Naive thymus-derived CD4-positive, alpha-beta T cell (primary cell): ENCODE measurements around the gene NPIPB4. TPM values are rescaled to one million over a fixed set of nuclear protein-coding genes. Genes with fewer than 3 reads are reported as not detected.
"Not testable (repeated sequence)": the region's sequence is repeated elsewhere in the genome, so short reads cannot be mapped to it uniquely, and the experiment has no call there.

Source experiments
- ATAC-seq: fragments of 150-1000 bp; cut with Tn5 transposase; 2 replicates; pipeline ENCODE4 v1.10.0; 2021; ENCODE audit warnings: mild to moderate bottlenecking, moderate library complexity
- CTCF ChIA-PET: fragments of 350-600 bp; sonication (Branson Sonifier 250); formaldehyde crosslinking; loops from one replicate; lab custom pipeline; 2021; ENCODE audit warnings: antibody characterized with exemption; lab: Charles Lee
- POLR2A ChIA-PET: fragments of 350-600 bp; sonication (Branson Sonifier 250); formaldehyde crosslinking; loops from one replicate; lab custom pipeline; 2021; ENCODE audit warnings: antibody characterized with exemption, inconsistent platforms; lab: Charles Lee
- DNase-seq, 9 donors: peaks; one replicate each; pipeline versions ENCODE4 v3.0.0 to v3.0.0-alpha.2; 2020 to 2022; ENCODE audit warnings: mixed read lengths in 1 of 9
- H3K27ac ChIP-seq: one replicate; pipeline ENCODE4 v1.7.0; 2013; ENCODE audit warnings: mild to moderate bottlenecking, low read depth, low read length, moderate library complexity
- H3K27me3 ChIP-seq, 2 donors: one replicate each; pipeline ENCODE4 v1.7.0; 2013; ENCODE audit warnings: low read length in 2 of 2, mild to moderate bottlenecking in 2 of 2, moderate library complexity in 2 of 2; ENCODE audit not compliant: control insufficient read depth in 2 of 2, insufficient read depth in 2 of 2
- H3K36me3 ChIP-seq, 3 experiments: 1 replicate in 2 of 3; 2 replicates in 1 of 3; pipeline ENCODE4 v1.7.0; 2013; ENCODE audit warnings: low read length in 3 of 3, mild to moderate bottlenecking in 3 of 3, moderate library complexity in 1 of 3; ENCODE audit not compliant: insufficient read depth in 3 of 3, control insufficient read depth in 2 of 3
- H3K4me1 ChIP-seq, 2 donors: one replicate each; pipeline ENCODE4 v1.7.0; 2013; ENCODE audit warnings: low read length in 2 of 2, mild to moderate bottlenecking in 2 of 2, moderate library complexity in 1 of 2; ENCODE audit not compliant: control insufficient read depth in 2 of 2, insufficient read depth in 2 of 2
- H3K4me3 ChIP-seq: 2 replicates; pipeline ENCODE4 v1.7.0; 2013; ENCODE audit warnings: mild to moderate bottlenecking, low read length
- H3K9me3 ChIP-seq, 3 experiments: 1 replicate in 2 of 3; 2 replicates in 1 of 3; pipeline ENCODE4 v1.7.0; 2013; ENCODE audit warnings: low read length in 3 of 3; ENCODE audit not compliant: control insufficient read depth in 2 of 3
- H3K27ac Mint-ChIP-seq, 9 donors: one replicate each; pipeline ENCODE4 v1.8.0; 2020 to 2022; ENCODE audit warnings: mixed read lengths in 9 of 9, mild to moderate bottlenecking in 8 of 9, moderate library complexity in 5 of 9, inconsistent platforms in 2 of 9
- H3K27me3 Mint-ChIP-seq, 5 donors: one replicate each; pipeline ENCODE4 v1.8.0; 2021 to 2022; ENCODE audit warnings: mixed read lengths in 5 of 5, mild to moderate bottlenecking in 1 of 5
- H3K36me3 Mint-ChIP-seq, 5 donors: one replicate each; pipeline ENCODE4 v1.8.0; 2020 to 2022; ENCODE audit warnings: mixed read lengths in 5 of 5, mild to moderate bottlenecking in 3 of 5, inconsistent platforms in 1 of 5
- H3K4me1 Mint-ChIP-seq, 7 donors: one replicate each; pipeline ENCODE4 v1.8.0; 2020 to 2022; ENCODE audit warnings: mixed read lengths in 7 of 7, mild to moderate bottlenecking in 3 of 7, inconsistent platforms in 1 of 7
- H3K4me3 Mint-ChIP-seq, 10 donors: one replicate each; pipeline ENCODE4 v1.8.0; 2020 to 2022; ENCODE audit warnings: mild to moderate bottlenecking in 10 of 10, mixed read lengths in 10 of 10, moderate library complexity in 6 of 10, inconsistent platforms in 2 of 10
- H3K9me3 Mint-ChIP-seq, 11 donors: one replicate each; pipeline ENCODE4 v1.8.0; 2020 to 2022; ENCODE audit warnings: mixed read lengths in 11 of 11, mild to moderate bottlenecking in 4 of 11, inconsistent platforms in 1 of 11, moderate library complexity in 1 of 11
- intact Hi-C, 2 donors: fragments of 100-400 bp; cut with micrococcal nuclease; formaldehyde crosslinking; loops; one replicate each; pipeline ENCODE4 v1.15.1; 2023
- polyA plus RNA-seq, 2 donors: library from polyadenylated mRNA; unstranded; fragments of 300-500 nt; fragmentation: Illumina TruSeq; gene quantifications; one replicate each; pipeline ENCODE4 v1.2.3, GENCODE V29; 2021
- total RNA-seq, 6 experiments: library from RNA in 5 of 6; stranded (reverse) in 5 of 6; gene quantifications; 1 replicate in 5 of 6; 2 replicates in 1 of 6; pipeline ENCODE4 v1.2.3 and lab custom pipeline; 2021 to 2026

NPIPB4 gene
- total and polyA plus RNA-seq, 7 experiments from 2014 or later = 5.1 to 409 (median 227) TPM

GRCh38 chr16:21793310-21793709 is 64.2 kb downstream of the NPIPB4 start:
- H3K27ac Mint-ChIP-seq, H3K36me3 Mint-ChIP-seq, POLR2A ChIA-PET: not testable (repeated sequence)

GRCh38 chr16:21790506-21790905 is 67.0 kb downstream of the NPIPB4 start:
- H3K27me3 ChIP-seq, H3K4me3 ChIP-seq, H3K4me1 Mint-ChIP-seq, H3K27ac Mint-ChIP-seq, H3K27ac ChIP-seq, H3K4me3 Mint-ChIP-seq, intact Hi-C loops, CTCF ChIA-PET, POLR2A ChIA-PET, H3K36me3 Mint-ChIP-seq, H3K9me3 Mint-ChIP-seq, H3K27me3 Mint-ChIP-seq, H3K9me3 ChIP-seq, H3K36me3 ChIP-seq, H3K4me1 ChIP-seq, DNase-seq: not testable (repeated sequence)
- ATAC-seq = peak; percentile 82

More at GRCh38 chr16:21793310-21793709, 64.2 kb downstream of the NPIPB4 start:
- DNase-seq, H3K27me3 Mint-ChIP-seq, H3K9me3 ChIP-seq, H3K4me3 ChIP-seq, H3K4me3 Mint-ChIP-seq, H3K36me3 ChIP-seq, CTCF ChIA-PET, H3K4me1 ChIP-seq, H3K9me3 Mint-ChIP-seq, intact Hi-C loops, H3K4me1 Mint-ChIP-seq, H3K27me3 ChIP-seq, H3K27ac ChIP-seq: not testable (repeated sequence)
- peak; percentile 59 for ATAC-seq

Other genes starting within 250 kb of the NPIPB4 start
- gene IGSF6, start 205.1 kb downstream of the NPIPB4 start, total RNA-seq = 10 to 100 TPM in 1 of 5 experiments, 1 to 10 TPM in 3, under 1 TPM in 1; 0.94 to 25.7 (median 2.7) TPM
- under 1 TPM; 0.33 to 0.41 TPM for gene IGSF6, start 205.1 kb downstream of the NPIPB4 start, polyA plus RNA-seq
- gene OTOA, start 193.8 kb downstream of the NPIPB4 start, total RNA-seq = under 1 TPM in 4 of 5 experiments, not detected in 1; 0.07 to 0.17 (median 0.13) TPM
- gene OTOA, start 193.8 kb downstream of the NPIPB4 start, polyA plus RNA-seq = under 1 TPM in 1 of 2 donors, not detected in 1; 0.04 TPM
- gene UQCRC2, start 95.6 kb upstream of the NPIPB4 start, total RNA-seq = 100 to 1,000 TPM; 158 to 227 (median 180) TPM
- gene UQCRC2, start 95.6 kb upstream of the NPIPB4 start, polyA plus RNA-seq = 100 to 1,000 TPM; 176 to 188 TPM
- not detected for gene PDZD9, start 143.4 kb upstream of the NPIPB4 start, total RNA-seq
- under 1 TPM in 1 of 2 donors, not detected in 1; 0.36 TPM for gene PDZD9, start 143.4 kb upstream of the NPIPB4 start, polyA plus RNA-seq
- 10 to 100 TPM in 3 of 5 experiments, 1 to 10 TPM in 2; 8.5 to 24.0 (median 13.5) TPM for gene MOSMO, start 150.4 kb upstream of the NPIPB4 start, total RNA-seq
- gene MOSMO, start 150.4 kb upstream of the NPIPB4 start, polyA plus RNA-seq = 1 to 10 TPM; 2.8 to 3.4 TPM
- gene VWA3A, start 234.8 kb upstream of the NPIPB4 start, total RNA-seq = under 1 TPM; 0.19 to 0.84 (median 0.32) TPM
- gene VWA3A, start 234.8 kb upstream of the NPIPB4 start, polyA plus RNA-seq = not detected